ENCODE results near the gene GLI1.
"Not testable (repeated sequence)": the region's sequence is repeated elsewhere in the genome, so short reads cannot be mapped to it uniquely, and the experiment has no call there.

The GLI1 gene

GRCh38 chr12:57498132-57498502, 38.5 kb downstream of the GLI1 start:
- no peak for DNase-seq (ENCODE audit: low spot score)

GRCh38 chr12:57498571-57498970, 39.0 kb downstream of the GLI1 start:
- DNase-seq (ENCODE audit: low spot score): no peak

- DNase-seq (ENCODE audit: low spot score): no peak
Measured at GRCh38 chr12:57500213-57500612, 40.6 kb downstream of the GLI1 start.

- DNase-seq (ENCODE audit: low spot score): not testable (repeated sequence)
Measured at GRCh38 chr12:57502311-57502969, 42.9 kb downstream of the GLI1 start.

GRCh38 chr12:57506541-57506940, 47.0 kb downstream of the GLI1 start:
- DNase-seq (ENCODE audit: low spot score): not testable (repeated sequence)

GRCh38 chr12:57507796-57508195, 48.2 kb downstream of the GLI1 start:
- DNase-seq (ENCODE audit: low spot score): not testable (repeated sequence)

- DNase-seq (ENCODE audit: low spot score): no peak
Measured at GRCh38 chr12:57511161-57511560, 51.6 kb downstream of the GLI1 start.

- DNase-seq (ENCODE audit: low spot score): no peak
Measured at GRCh38 chr12:57511588-57512325, 52.2 kb downstream of the GLI1 start.

- DNase-seq (ENCODE audit: low spot score): no peak
Measured at GRCh38 chr12:57512665-57513064, 53.1 kb downstream of the GLI1 start.

- no peak for DNase-seq (ENCODE audit: low spot score)
Measured at GRCh38 chr12:57513266-57513665, 53.7 kb downstream of the GLI1 start.

GRCh38 chr12:57513677-57514076, 54.1 kb downstream of the GLI1 start:
- not testable (repeated sequence) for DNase-seq (ENCODE audit: low spot score)

- not testable (repeated sequence) for DNase-seq (ENCODE audit: low spot score)
Measured at GRCh38 chr12:57514246-57514645, 54.7 kb downstream of the GLI1 start.

- DNase-seq (ENCODE audit: low spot score): no peak
Measured at GRCh38 chr12:57514720-57515407, 55.3 kb downstream of the GLI1 start.

GRCh38 chr12:57515408-57515933, 55.9 kb downstream of the GLI1 start:
- DNase-seq (ENCODE audit: low spot score): no peak

- no peak for DNase-seq (ENCODE audit: low spot score)
Measured at GRCh38 chr12:57515934-57516541, 56.5 kb downstream of the GLI1 start.

- no peak for DNase-seq (ENCODE audit: low spot score)
Measured at GRCh38 chr12:57516617-57517153, 57.1 kb downstream of the GLI1 start.

GRCh38 chr12:57517187-57517586, 57.6 kb downstream of the GLI1 start:
- peak; percentile 26 for DNase-seq (ENCODE audit: low spot score)

GRCh38 chr12:57517718-57518117, 58.1 kb downstream of the GLI1 start:
- DNase-seq (ENCODE audit: low spot score): not testable (repeated sequence)

GRCh38 chr12:57518176-57518919, 58.8 kb downstream of the GLI1 start:
- DNase-seq (ENCODE audit: low spot score): no peak

- DNase-seq (ENCODE audit: low spot score): peak; percentile 32
Measured at GRCh38 chr12:57518920-57519795, 59.6 kb downstream of the GLI1 start.

- no peak for DNase-seq (ENCODE audit: low spot score)
Measured at GRCh38 chr12:57519796-57520052, 60.1 kb downstream of the GLI1 start.
